Neural progenitor cell (in vitro differentiated cells): ENCODE data around the gene NXPH2. TPM values are rescaled to one million over a fixed set of nuclear protein-coding genes. Genes with fewer than 3 reads are reported as not detected.

Experiments used
- DNase-seq: peaks from one replicate; pipeline ENCODE4 v3.0.0-alpha.2; 2016; ENCODE audit warnings: low spot score
- H2AFZ ChIP-seq: fragments of 200-600 bp; sonication (generic); replicated peaks from 2 replicates; pipeline ENCODE4 v1.6.1; 2016; ENCODE audit warnings: antibody characterized with exemption
- H3F3A ChIP-seq: fragments of 200-600 bp; sonication (generic); 2 replicates; pipeline ENCODE4 v1.6.1; 2016; ENCODE audit warnings: antibody characterized with exemption, low read depth
- H3K27ac ChIP-seq: fragments of 200-600 bp; sonication (generic); 2 replicates; pipeline ENCODE4 v1.5.1; 2016; ENCODE audit warnings: mild to moderate bottlenecking
- H3K27me3 ChIP-seq: fragments of 200-600 bp; sonication (generic); 2 replicates; pipeline ENCODE4 v1.6.1; 2016; ENCODE audit warnings: mild to moderate bottlenecking, moderate library complexity
- H3K36me3 ChIP-seq: fragments of 200-600 bp; sonication (generic); 2 replicates; pipeline ENCODE4 v1.5.1; 2016
- H3K4me1 ChIP-seq: fragments of 200-600 bp; sonication (generic); 2 replicates; pipeline ENCODE4 v1.6.1; 2016; ENCODE audit warnings: mixed run types
- H3K4me2 ChIP-seq: fragments of 200-600 bp; sonication (generic); 2 replicates; pipeline ENCODE4 v1.6.1; 2016
- H3K4me3 ChIP-seq: fragments of 200-600 bp; sonication (generic); 2 replicates; pipeline ENCODE4 v1.5.1; 2016
- H3K79me2 ChIP-seq: fragments of 200-600 bp; sonication (generic); 2 replicates; pipeline ENCODE4 v1.6.1; 2016; ENCODE audit warnings: low read depth
- H3K9ac ChIP-seq: fragments of 200-600 bp; sonication (generic); 2 replicates; pipeline ENCODE4 v1.6.1; 2016
- H3K9me3 ChIP-seq: fragments of 200-600 bp; sonication (generic); 2 replicates; pipeline ENCODE4 v1.5.1; 2016; ENCODE audit warnings: low read depth
- H4K20me1 ChIP-seq: fragments of 200-600 bp; sonication (generic); 2 replicates; pipeline ENCODE4 v1.6.1; 2016; ENCODE audit warnings: low read depth
- H3K27ac Mint-ChIP-seq: 3 replicates; pipeline ENCODE4 v1.8.0; 2021; ENCODE audit warnings: mixed read lengths
- H3K27me3 Mint-ChIP-seq: 2 replicates; pipeline ENCODE4 v1.8.0; 2022; ENCODE audit warnings: low read depth, mild to moderate bottlenecking, inconsistent platforms, moderate library complexity, mixed read lengths; ENCODE audit not compliant: insufficient read depth
- H3K36me3 Mint-ChIP-seq: 3 replicates; pipeline ENCODE4 v1.8.0; 2021; ENCODE audit warnings: mixed read lengths
- H3K4me1 Mint-ChIP-seq: 3 replicates; pipeline ENCODE4 v1.8.0; 2021; ENCODE audit warnings: mixed read lengths
- H3K4me3 Mint-ChIP-seq: 3 replicates; pipeline ENCODE4 v1.8.0; 2021; ENCODE audit warnings: mild to moderate bottlenecking, moderate library complexity, mixed read lengths
- H3K9me3 Mint-ChIP-seq: 3 replicates; pipeline ENCODE4 v1.8.0; 2020; ENCODE audit warnings: mixed read lengths
- EZH2 ChIP-seq: fragments of 200-600 bp; sonication (generic); IDR thresholded peaks from 2 replicates; pipeline ENCODE4 v1.6.1; 2017; ENCODE audit warnings: antibody characterized with exemption, mild to moderate bottlenecking, moderate library complexity
- EZH2phosphoT487 ChIP-seq: fragments of 200-600 bp; sonication (generic); IDR thresholded peaks from 2 replicates; pipeline ENCODE4 v1.6.1; 2017; ENCODE audit warnings: antibody characterized with exemption
- total RNA-seq: library from RNA; depleted of rRNA; stranded (reverse); fragments of >200 nt; gene quantifications from 2 replicates; pipeline ENCODE4 v1.2.3, GENCODE V29; 2015; ENCODE audit warnings: low replicate concordance
- TF ChIP-seq, protein P1 (sequence below): fragments of 200-600 bp; sonication (generic); IDR thresholded peaks from 2 replicates; pipeline ENCODE4 v1.5.1; 2017; ENCODE audit warnings: antibody characterized with exemption, mild to moderate bottlenecking

Gene NXPH2
- total RNA-seq, 1 donor from 2014 or later: 4.3 TPM

DNA sequence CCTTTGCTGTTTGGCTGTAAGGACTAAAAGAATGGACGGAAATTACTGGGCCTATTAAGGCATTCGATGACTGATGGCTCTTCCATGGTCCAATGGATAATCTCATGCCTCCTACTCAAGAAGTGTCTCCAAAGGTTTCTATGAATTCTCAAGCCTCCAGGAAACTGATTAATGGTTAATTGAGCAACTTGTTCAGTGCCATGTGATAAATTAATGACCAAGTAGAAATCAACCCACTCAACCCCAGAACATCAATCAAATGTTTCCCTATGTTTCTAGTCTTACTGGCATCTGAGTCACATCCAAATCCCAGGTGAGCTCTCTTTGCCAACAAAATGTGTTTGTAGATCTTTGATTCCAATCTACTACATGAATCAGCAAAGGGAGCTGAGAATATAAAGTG is 103.6 kb downstream of the NXPH2 start:
- H3K9ac ChIP-seq: no peak overlapping the region
- no peak for DNase-seq
- Mint-ChIP-seq H3K4me3 (no peak overlapping the region), H3K27me3 (no peaks in the 10 kb centered on the region), H3K9me3 (no peaks in the 10 kb centered on the region), H3K27ac (no peak overlapping the region), H3K4me1 (no peaks in the 10 kb centered on the region), H3K36me3 (no peaks in the 10 kb centered on the region)
- H3K36me3 ChIP-seq: no peaks in the 10 kb centered on the region
- H4K20me1 ChIP-seq: no peaks in the 10 kb centered on the region
- H3K27ac ChIP-seq: no peak overlapping the region
- H3K79me2 ChIP-seq: no peaks in the 10 kb centered on the region
- H3K4me1 ChIP-seq: no peaks in the 10 kb centered on the region
- H3K9me3 ChIP-seq: no peaks in the 10 kb centered on the region
- H3K27me3 ChIP-seq: no peaks in the 10 kb centered on the region
- H3K4me3 ChIP-seq: no peak overlapping the region
- no peak for TF ChIP-seq EZH2
- no peak for TF ChIP-seq EZH2phosphoT487
- TF ChIP-seq, protein P1, sequence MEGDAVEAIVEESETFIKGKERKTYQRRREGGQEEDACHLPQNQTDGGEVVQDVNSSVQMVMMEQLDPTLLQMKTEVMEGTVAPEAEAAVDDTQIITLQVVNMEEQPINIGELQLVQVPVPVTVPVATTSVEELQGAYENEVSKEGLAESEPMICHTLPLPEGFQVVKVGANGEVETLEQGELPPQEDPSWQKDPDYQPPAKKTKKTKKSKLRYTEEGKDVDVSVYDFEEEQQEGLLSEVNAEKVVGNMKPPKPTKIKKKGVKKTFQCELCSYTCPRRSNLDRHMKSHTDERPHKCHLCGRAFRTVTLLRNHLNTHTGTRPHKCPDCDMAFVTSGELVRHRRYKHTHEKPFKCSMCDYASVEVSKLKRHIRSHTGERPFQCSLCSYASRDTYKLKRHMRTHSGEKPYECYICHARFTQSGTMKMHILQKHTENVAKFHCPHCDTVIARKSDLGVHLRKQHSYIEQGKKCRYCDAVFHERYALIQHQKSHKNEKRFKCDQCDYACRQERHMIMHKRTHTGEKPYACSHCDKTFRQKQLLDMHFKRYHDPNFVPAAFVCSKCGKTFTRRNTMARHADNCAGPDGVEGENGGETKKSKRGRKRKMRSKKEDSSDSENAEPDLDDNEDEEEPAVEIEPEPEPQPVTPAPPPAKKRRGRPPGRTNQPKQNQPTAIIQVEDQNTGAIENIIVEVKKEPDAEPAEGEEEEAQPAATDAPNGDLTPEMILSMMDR: no peak
- H2AFZ ChIP-seq: no peak overlapping the region
- no peaks in the 10 kb centered on the region for H3F3A ChIP-seq
- H3K4me2 ChIP-seq: no peak overlapping the region

DNA sequence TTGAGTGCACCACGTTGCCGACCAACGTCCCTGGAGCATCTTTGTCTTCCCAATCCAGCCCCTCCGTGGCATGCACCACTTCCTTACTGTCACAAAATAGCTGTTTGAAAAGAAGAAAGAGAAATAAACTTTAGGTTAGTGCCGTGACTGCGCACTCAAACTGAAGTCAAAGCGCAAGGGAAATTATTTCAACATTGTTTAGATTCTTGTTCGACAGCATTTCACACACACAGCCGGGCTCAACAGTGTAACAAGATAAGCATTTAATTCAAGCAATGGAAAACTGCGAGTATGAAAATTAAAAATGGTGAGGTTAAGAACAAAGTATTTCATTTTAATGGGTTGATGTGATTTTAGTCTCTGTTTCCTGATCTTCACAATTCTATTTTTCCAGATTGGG is 108.6 kb downstream of the NXPH2 start:
- Mint-ChIP-seq H3K36me3 (no peaks in the 10 kb centered on the region), H3K9me3 (no peaks in the 10 kb centered on the region), H3K4me3 (no peak overlapping the region), H3K4me1 (no peaks in the 10 kb centered on the region), H3K27me3 (no peaks in the 10 kb centered on the region), H3K27ac (no peak overlapping the region)
- no peak for DNase-seq
- Histone ChIP-seq H3K4me3 (no peak overlapping the region), H3K4me1 (no peaks in the 10 kb centered on the region), H4K20me1 (no peaks in the 10 kb centered on the region), H3F3A (no peaks in the 10 kb centered on the region), H3K9me3 (no peaks in the 10 kb centered on the region), H2AFZ (peak overlapping the region; percentile 26), H3K27ac (no peak overlapping the region), H3K79me2 (no peaks in the 10 kb centered on the region), H3K36me3 (no peaks in the 10 kb centered on the region), H3K4me2 (no peak overlapping the region), H3K9ac (no peak overlapping the region), H3K27me3 (no peaks in the 10 kb centered on the region)
- TF ChIP-seq EZH2phosphoT487: no peak
- TF ChIP-seq EZH2: no peak
- TF ChIP-seq, protein P1: no peak

DNA sequence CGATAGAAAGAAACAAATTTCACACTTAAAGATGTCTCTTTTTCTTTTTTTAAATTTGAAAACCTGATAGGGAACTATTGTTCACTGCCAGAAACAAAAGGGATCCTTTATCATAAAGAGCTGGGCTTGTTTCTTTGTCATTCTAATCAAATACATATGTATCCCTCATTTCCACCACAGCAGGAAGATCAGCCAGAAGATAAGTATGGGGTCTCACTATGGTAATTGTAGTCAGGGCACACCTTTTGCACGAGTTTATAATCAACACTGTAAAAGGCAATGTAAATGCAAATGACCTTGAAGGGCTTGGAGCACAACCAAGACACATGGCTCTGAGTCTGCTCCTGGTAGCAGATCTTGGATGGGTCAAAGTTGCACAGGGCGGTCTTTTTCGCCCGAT is 109.5 kb downstream of the NXPH2 start:
- Histone ChIP-seq H3K27ac (no peak overlapping the region), H3F3A (no peaks in the 10 kb centered on the region), H3K27me3 (no peaks in the 10 kb centered on the region), H3K9ac (no peak overlapping the region), H3K9me3 (no peaks in the 10 kb centered on the region), H3K79me2 (no peaks in the 10 kb centered on the region), H2AFZ (no peak overlapping the region), H3K4me2 (no peak overlapping the region), H4K20me1 (no peaks in the 10 kb centered on the region), H3K36me3 (no peaks in the 10 kb centered on the region), H3K4me3 (no peak overlapping the region), H3K4me1 (no peaks in the 10 kb centered on the region)
- H3K27ac Mint-ChIP-seq: no peak overlapping the region
- H3K4me3 Mint-ChIP-seq: no peak overlapping the region
- H3K27me3 Mint-ChIP-seq: no peaks in the 10 kb centered on the region
- H3K36me3 Mint-ChIP-seq: no peaks in the 10 kb centered on the region
- TF ChIP-seq EZH2 (no peak), EZH2phosphoT487 (no peak)
- TF ChIP-seq, protein P1: no peak
- H3K9me3 Mint-ChIP-seq: no peaks in the 10 kb centered on the region
- no peaks in the 10 kb centered on the region for H3K4me1 Mint-ChIP-seq
- no peak for DNase-seq
